Measurements from ENCODE around the gene CHTF18.

DNA sequence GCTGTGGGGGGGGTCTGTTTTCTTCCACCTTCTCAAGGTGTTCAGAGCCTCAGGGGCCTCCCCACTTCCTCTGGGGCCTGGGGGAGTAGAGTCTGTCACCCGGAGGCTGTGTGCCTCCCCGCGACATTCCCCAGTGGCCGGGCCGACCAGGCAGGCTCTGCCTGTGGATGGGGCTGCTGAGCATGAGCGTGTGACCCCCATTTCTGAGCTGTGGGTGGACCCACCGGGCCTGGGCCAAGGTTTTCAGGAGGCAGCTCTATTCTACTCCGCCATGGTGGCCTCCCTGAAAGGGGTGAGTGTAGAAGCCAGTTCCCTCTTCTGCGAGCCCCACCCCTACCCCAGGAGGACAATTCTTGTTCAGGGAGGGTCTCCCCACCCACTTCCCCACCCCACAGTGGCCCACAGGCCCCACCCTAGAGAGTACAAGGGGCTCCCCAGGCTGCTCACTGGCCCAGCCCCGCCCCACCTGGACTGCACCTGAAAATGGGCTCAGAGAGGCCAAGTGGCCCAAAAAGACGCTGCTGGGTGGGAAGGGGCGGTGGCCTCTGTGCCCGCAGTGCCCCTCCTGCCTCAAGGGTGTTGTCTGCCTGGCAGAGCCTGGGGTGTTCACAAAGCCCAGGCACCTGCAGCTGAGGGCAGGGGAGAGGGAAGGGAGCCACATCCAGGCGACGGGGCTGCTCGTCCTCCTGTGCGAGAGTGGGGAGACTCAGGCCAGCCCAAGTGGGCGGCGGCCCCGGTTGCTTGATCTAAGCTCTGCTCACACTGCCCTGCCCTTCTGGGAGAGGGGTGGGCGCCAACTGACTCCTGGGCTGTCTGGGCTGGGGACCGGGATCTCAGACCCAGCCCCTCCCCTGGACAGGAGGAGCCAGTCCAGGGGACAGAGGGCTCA lies 26.6 kb upstream of the CHTF18 start:
- TF ChIP-seq, protein P1, sequence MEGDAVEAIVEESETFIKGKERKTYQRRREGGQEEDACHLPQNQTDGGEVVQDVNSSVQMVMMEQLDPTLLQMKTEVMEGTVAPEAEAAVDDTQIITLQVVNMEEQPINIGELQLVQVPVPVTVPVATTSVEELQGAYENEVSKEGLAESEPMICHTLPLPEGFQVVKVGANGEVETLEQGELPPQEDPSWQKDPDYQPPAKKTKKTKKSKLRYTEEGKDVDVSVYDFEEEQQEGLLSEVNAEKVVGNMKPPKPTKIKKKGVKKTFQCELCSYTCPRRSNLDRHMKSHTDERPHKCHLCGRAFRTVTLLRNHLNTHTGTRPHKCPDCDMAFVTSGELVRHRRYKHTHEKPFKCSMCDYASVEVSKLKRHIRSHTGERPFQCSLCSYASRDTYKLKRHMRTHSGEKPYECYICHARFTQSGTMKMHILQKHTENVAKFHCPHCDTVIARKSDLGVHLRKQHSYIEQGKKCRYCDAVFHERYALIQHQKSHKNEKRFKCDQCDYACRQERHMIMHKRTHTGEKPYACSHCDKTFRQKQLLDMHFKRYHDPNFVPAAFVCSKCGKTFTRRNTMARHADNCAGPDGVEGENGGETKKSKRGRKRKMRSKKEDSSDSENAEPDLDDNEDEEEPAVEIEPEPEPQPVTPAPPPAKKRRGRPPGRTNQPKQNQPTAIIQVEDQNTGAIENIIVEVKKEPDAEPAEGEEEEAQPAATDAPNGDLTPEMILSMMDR (conservative IDR thresholded peaks at IDR 0.05; ENCODE audit: low read depth in 2 of 2) = no peak
- TF ChIP-seq EZH2 (IDR thresholded peaks at IDR 0.05; ENCODE audit: low read depth, unreplicated experiment) = no peak
- TF ChIP-seq EZH2phosphoT487 (IDR thresholded peaks at IDR 0.05; ENCODE audit: unreplicated experiment) = no peak
- no peak for TF ChIP-seq POLR2AphosphoS5 (IDR thresholded peaks at IDR 0.05; ENCODE audit: low read depth)
- no peak for TF ChIP-seq ZNF114 (CRISPR knock-in tag; IDR thresholded peaks at IDR 0.05)
- TF ChIP-seq, protein P2, sequence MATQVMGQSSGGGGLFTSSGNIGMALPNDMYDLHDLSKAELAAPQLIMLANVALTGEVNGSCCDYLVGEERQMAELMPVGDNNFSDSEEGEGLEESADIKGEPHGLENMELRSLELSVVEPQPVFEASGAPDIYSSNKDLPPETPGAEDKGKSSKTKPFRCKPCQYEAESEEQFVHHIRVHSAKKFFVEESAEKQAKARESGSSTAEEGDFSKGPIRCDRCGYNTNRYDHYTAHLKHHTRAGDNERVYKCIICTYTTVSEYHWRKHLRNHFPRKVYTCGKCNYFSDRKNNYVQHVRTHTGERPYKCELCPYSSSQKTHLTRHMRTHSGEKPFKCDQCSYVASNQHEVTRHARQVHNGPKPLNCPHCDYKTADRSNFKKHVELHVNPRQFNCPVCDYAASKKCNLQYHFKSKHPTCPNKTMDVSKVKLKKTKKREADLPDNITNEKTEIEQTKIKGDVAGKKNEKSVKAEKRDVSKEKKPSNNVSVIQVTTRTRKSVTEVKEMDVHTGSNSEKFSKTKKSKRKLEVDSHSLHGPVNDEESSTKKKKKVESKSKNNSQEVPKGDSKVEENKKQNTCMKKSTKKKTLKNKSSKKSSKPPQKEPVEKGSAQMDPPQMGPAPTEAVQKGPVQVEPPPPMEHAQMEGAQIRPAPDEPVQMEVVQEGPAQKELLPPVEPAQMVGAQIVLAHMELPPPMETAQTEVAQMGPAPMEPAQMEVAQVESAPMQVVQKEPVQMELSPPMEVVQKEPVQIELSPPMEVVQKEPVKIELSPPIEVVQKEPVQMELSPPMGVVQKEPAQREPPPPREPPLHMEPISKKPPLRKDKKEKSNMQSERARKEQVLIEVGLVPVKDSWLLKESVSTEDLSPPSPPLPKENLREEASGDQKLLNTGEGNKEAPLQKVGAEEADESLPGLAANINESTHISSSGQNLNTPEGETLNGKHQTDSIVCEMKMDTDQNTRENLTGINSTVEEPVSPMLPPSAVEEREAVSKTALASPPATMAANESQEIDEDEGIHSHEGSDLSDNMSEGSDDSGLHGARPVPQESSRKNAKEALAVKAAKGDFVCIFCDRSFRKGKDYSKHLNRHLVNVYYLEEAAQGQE (IDR thresholded peaks at IDR 0.05; ENCODE audit: unreplicated experiment) = no peak
- no peak for TF ChIP-seq CREB1 (CRISPR knock-in tag; IDR thresholded peaks at IDR 0.05; ENCODE audit: low read depth)
- no peak for TF ChIP-seq STAT1 (IDR thresholded peaks at IDR 0.05; ENCODE audit: unreplicated experiment)
- TF ChIP-seq JUNB (IDR thresholded peaks at IDR 0.05; ENCODE audit: unreplicated experiment) = no peak
- TF ChIP-seq, protein P3, sequence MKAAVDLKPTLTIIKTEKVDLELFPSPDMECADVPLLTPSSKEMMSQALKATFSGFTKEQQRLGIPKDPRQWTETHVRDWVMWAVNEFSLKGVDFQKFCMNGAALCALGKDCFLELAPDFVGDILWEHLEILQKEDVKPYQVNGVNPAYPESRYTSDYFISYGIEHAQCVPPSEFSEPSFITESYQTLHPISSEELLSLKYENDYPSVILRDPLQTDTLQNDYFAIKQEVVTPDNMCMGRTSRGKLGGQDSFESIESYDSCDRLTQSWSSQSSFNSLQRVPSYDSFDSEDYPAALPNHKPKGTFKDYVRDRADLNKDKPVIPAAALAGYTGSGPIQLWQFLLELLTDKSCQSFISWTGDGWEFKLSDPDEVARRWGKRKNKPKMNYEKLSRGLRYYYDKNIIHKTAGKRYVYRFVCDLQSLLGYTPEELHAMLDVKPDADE (IDR thresholded peaks at IDR 0.05) = no peak
- TF ChIP-seq, protein P4, sequence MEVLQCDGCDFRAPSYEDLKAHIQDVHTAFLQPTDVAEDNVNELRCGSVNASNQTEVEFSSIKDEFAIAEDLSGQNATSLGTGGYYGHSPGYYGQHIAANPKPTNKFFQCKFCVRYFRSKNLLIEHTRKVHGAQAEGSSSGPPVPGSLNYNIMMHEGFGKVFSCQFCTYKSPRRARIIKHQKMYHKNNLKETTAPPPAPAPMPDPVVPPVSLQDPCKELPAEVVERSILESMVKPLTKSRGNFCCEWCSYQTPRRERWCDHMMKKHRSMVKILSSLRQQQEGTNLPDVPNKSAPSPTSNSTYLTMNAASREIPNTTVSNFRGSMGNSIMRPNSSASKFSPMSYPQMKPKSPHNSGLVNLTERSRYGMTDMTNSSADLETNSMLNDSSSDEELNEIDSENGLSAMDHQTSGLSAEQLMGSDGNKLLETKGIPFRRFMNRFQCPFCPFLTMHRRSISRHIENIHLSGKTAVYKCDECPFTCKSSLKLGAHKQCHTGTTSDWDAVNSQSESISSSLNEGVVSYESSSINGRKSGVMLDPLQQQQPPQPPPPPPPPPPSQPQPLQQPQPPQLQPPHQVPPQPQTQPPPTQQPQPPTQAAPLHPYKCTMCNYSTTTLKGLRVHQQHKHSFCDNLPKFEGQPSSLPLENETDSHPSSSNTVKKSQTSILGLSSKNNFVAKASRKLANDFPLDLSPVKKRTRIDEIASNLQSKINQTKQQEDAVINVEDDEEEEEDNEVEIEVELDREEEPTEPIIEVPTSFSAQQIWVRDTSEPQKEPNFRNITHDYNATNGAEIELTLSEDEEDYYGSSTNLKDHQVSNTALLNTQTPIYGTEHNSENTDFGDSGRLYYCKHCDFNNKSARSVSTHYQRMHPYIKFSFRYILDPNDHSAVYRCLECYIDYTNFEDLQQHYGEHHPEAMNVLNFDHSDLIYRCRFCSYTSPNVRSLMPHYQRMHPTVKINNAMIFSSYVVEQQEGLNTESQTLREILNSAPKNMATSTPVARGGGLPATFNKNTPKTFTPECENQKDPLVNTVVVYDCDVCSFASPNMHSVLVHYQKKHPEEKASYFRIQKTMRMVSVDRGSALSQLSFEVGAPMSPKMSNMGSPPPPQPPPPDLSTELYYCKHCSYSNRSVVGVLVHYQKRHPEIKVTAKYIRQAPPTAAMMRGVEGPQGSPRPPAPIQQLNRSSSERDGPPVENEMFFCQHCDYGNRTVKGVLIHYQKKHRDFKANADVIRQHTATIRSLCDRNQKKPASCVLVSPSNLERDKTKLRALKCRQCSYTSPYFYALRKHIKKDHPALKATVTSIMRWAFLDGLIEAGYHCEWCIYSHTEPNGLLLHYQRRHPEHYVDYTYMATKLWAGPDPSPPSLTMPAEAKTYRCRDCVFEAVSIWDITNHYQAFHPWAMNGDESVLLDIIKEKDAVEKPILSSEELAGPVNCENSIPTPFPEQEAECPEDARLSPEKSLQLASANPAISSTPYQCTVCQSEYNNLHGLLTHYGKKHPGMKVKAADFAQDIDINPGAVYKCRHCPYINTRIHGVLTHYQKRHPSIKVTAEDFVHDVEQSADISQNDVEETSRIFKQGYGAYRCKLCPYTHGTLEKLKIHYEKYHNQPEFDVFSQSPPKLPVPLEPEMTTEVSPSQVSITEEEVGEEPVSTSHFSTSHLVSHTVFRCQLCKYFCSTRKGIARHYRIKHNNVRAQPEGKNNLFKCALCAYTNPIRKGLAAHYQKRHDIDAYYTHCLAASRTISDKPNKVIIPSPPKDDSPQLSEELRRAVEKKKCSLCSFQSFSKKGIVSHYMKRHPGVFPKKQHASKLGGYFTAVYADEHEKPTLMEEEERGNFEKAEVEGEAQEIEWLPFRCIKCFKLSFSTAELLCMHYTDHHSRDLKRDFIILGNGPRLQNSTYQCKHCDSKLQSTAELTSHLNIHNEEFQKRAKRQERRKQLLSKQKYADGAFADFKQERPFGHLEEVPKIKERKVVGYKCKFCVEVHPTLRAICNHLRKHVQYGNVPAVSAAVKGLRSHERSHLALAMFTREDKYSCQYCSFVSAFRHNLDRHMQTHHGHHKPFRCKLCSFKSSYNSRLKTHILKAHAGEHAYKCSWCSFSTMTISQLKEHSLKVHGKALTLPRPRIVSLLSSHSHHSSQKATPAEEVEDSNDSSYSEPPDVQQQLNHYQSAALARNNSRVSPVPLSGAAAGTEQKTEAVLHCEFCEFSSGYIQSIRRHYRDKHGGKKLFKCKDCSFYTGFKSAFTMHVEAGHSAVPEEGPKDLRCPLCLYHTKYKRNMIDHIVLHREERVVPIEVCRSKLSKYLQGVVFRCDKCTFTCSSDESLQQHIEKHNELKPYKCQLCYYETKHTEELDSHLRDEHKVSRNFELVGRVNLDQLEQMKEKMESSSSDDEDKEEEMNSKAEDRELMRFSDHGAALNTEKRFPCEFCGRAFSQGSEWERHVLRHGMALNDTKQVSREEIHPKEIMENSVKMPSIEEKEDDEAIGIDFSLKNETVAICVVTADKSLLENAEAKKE (CRISPR knock-in tag; IDR thresholded peaks at IDR 0.05) = no peak
- no peak for TF ChIP-seq NANOG (IDR thresholded peaks at IDR 0.05; ENCODE audit: borderline replicate concordance)
- TF ChIP-seq ZNF331 (CRISPR knock-in tag; IDR thresholded peaks at IDR 0.05; ENCODE audit: low read depth) = no peak
